Measurements from ENCODE around the gene KCMF1.
A peak's percentile ranks its signal among the peaks of the same experiment; 100 is the strongest.

The KCMF1 gene

GRCh38 chr2:85022232-85022631 is 51.3 kb downstream of the KCMF1 start:
- DNase-seq (ENCODE audit: low read depth in 2 of 2) = no peak

DNA sequence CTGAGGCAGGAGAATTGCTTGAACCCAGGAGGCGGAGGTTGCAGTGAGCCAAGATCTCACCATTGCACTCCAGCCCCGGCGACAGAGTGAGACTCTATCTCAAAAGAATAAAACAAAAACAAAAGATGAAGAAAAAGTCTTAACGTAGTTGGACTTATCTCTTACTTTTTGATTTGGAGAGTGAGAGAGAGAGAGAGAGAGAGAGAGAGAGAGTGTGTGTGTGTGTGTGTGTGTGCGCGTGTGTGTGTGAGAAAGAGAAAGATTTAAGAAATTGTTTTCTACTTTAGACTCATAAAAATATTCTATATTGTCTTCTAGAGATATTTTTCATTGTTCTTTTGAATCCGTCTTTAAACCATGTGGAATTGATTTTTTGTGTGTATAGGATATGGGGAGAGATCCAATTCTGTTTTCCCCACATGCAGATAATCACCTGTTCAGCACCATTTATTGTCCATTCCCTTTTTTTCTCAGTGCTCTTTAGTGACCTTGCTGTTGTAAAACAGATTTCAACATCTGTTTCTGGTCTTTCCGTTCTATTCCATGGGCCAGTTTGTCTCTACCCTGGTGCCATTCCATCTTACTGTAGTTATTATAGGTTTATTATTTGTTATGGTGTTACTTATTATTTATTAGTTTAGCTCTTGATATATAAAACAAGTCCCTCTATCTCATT is 53.5 kb downstream of the KCMF1 start:
- DNase-seq (ENCODE audit: low read depth in 2 of 2) = no peak

- DNase-seq (ENCODE audit: low read depth in 2 of 2) = no peak
Measured at GRCh38 chr2:85032621-85033020, 61.7 kb downstream of the KCMF1 start.

- DNase-seq (ENCODE audit: low read depth in 2 of 2) = no peak
Measured at GRCh38 chr2:85033388-85033787, 62.4 kb downstream of the KCMF1 start.

GRCh38 chr2:85034158-85034557 is 63.2 kb downstream of the KCMF1 start:
- no peak for DNase-seq (ENCODE audit: low read depth in 2 of 2)

DNA sequence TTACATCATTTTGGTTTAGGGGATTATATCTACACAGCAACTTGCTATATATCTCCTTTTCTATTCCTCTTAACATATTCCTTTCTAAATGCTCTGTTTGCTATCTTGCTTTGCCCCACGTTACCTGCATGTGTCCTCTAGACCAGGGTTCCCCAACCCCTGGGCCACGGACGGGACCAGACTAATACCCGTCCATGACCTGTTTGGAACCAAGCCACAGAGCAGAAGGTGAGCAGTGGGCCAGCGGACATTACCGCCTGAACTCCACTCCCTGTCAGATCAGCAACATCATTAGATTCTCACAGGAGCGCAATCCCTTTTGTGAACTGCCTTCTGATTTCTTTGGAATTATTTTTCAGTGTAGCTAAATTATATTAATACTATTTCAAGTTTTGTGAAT is 66.7 kb downstream of the KCMF1 start:
- no peak for DNase-seq (ENCODE audit: low read depth in 2 of 2)

DNA sequence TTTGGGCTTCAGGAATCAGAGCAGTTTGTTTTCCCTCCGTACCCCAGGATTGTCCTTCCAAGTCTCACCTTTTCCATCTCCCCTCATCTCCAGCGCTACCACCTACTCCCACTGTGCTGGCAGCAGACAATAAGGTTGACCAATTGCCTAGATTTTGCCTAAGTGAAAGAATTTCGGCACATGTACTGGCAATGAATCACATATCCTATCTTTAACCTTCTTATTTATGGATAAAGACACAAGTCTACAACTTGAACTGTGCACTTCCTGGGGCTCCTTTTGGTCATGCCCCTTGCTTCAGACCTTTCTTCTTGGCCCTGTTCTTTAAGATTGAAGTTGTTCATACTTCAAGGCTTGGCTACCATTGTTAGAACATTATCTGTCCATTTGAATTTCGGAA is 71.4 kb downstream of the KCMF1 start:
- DNase-seq (ENCODE audit: low read depth in 2 of 2) = no peak

- DNase-seq (ENCODE audit: low read depth in 2 of 2) = no peak
Measured at GRCh38 chr2:85048534-85048933, 77.6 kb downstream of the KCMF1 start.

DNA sequence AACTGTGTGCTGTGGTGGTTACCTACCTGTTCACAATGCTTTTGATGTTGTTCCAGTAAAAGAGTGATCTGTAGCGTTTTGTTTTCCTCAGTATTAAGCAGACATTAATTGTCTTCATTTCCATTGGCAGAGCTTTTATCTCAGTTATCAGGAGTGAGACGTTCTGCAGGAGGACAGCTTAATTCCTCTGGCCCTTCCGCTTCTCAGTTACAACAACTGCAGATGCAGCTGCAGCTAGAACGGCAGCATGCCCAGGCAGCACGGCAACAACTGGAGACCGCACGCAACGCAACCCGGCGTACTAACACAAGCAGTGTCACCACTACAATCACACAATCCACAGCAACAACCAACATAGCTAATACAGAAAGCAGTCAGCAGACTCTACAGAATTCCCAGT is 78.3 kb downstream of the KCMF1 start:
- DNase-seq (ENCODE audit: low read depth in 2 of 2) = no peak

- no peak for DNase-seq (ENCODE audit: low read depth in 2 of 2)
Measured at GRCh38 chr2:85053802-85054201, 82.8 kb downstream of the KCMF1 start.

GRCh38 chr2:85057226-85057962 is 86.4 kb downstream of the KCMF1 start:
- DNase-seq (ENCODE audit: low read depth in 2 of 2) = no peak

- no peak for DNase-seq (ENCODE audit: low read depth in 2 of 2)
Measured at GRCh38 chr2:85061896-85062295, 90.9 kb downstream of the KCMF1 start.

DNA sequence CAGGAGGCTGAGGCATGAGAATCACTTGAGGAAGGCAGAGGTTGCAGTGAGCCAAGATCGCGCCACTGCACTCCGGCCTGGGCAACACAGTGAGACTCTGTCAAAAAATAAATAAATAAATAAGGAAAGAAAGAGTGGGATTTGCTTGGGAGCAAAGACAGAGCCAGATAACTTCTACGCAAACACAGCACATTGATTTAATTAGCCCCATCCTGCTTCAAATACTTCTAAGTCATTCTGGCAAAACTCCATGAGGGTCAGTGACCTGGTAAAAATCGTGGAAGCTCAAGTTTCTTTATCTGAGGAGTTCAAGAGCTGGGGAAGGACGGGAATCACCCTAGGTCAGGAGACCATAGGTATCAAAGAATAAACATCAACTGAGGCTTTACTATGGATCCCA is 91.6 kb downstream of the KCMF1 start:
- no peak for DNase-seq (ENCODE audit: low read depth in 2 of 2)

GRCh38 chr2:85063981-85064599 is 93.1 kb downstream of the KCMF1 start:
- no peak for DNase-seq (ENCODE audit: low read depth in 2 of 2)

GRCh38 chr2:85064927-85065577 is 94.1 kb downstream of the KCMF1 start:
- DNase-seq (ENCODE audit: low read depth in 2 of 2) = no peak

- no peak for DNase-seq (ENCODE audit: low read depth in 2 of 2)
Measured at GRCh38 chr2:85066006-85066740, 95.2 kb downstream of the KCMF1 start.

DNA sequence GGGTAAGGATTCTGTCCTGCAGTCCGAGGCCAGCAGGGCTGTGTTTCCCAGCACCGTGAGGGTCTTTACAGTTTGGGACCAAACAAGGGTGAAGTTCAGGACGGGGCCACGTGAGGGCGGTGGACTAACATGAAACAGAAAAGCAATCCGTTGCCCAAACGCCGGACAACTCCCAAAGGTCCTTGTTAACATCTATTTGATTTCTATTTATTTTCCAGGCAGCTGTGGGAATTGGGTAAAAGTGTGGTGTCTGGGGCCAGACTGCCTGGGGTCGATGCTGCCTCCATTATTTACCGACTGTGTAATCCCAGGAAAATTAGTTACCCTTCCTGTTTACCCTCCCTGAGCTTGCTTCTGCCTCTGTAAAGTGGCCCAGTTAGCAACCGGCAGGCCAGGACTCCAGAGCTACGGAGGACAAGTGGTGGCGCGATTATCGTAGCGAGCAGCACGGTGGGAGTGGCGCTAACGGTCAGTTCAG is 96.0 kb downstream of the KCMF1 start:
- peak in 1 of 2 donors; percentile 2 for DNase-seq (ENCODE audit: low read depth in 2 of 2)

GRCh38 chr2:85071096-85071495 is 100.1 kb downstream of the KCMF1 start:
- no peak for DNase-seq (ENCODE audit: low read depth in 2 of 2)

GRCh38 chr2:85073033-85073432 is 102.1 kb downstream of the KCMF1 start:
- DNase-seq (ENCODE audit: low read depth in 2 of 2) = no peak

DNA sequence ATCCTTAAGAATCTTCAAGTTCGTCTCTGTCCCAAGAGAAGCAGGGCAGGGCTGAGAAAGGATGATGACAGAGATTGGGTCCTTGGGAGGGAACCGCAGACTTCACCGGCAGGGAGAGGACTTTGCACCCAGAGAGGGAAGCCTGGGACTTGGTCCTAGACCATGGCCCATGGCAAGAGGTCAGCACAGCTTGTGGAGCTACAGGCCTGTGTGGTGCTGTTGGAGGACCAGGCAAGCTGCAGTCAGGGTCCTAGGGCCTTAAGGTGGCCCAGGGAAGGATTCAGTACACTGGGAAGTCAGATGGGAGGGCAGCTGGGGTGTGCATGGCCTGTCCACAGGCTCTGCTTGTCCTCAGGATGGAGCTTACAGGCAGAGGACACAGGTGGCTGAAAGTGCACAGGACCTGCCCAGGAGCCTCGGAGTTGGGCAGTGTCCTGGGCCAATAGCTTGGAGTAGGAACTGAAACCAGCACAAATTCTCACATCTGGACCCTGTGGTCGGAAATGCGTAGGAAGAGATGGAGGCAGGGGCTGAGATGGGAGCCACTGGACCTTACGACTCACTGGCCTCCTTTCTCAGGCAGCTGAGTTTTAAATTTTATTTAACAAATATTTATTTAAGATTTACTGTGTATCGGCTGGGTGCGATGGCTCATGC is 105.8 kb downstream of the KCMF1 start:
- DNase-seq (ENCODE audit: low read depth in 2 of 2) = no peak

- no peak for DNase-seq (ENCODE audit: low read depth in 2 of 2)
Measured at GRCh38 chr2:85077859-85078419, 107.0 kb downstream of the KCMF1 start.

Measured in stimulated activated CD8-positive, alpha-beta memory T cell treated with anti-CD3 and anti-CD28 coated beads, Interleukin-7, amount 100 ng/mL, for 1 hour (primary cell).